ENCODE measurements around the gene TTI1. TPM values are rescaled to one million over a fixed set of nuclear protein-coding genes. Genes with fewer than 3 reads are reported as not detected.

Gene TTI1
- total and polyA plus RNA-seq, 2 donors (not counting 1 experiment from before 2014, with no cell fraction given) = 13.9 to 33.9 TPM

- no peak for DNase-seq
- CTCF ChIA-PET = no interaction called here
- POLR2A ChIA-PET = no interaction called here
- no peak for TF ChIP-seq CTCF (IDR thresholded peaks at IDR 0.05)
- TF ChIP-seq EZH2 (IDR thresholded peaks at IDR 0.05; ENCODE audit: borderline replicate concordance, insufficient read depth, low read depth, low read length, poor library complexity, severe bottlenecking) = no peak
- H3K4me2 ChIP-seq (replicated peaks; ENCODE audit: low read depth, low read length, poor library complexity, severe bottlenecking) = no peak overlapping the region
- no peak overlapping the region for H3K9ac ChIP-seq (ENCODE audit: low read length)
- no peak overlapping the region for H2AFZ ChIP-seq (ENCODE audit: insufficient read depth, low read depth, low read length, poor library complexity, severe bottlenecking)
- Mint-ChIP-seq H3K9me3 (ENCODE audit: insufficient read depth) (peaks cover 5% of the 10 kb centered on the region), H3K4me3 (no peak overlapping the region), H3K27me3 (peaks cover 15% of the 10 kb centered on the region), H3K27ac (no peak overlapping the region), H3K4me1 (no peaks in the 10 kb centered on the region)
- H3K36me3 ChIP-seq (replicated peaks in 1 of 2; ENCODE audit: control extremely low read depth in 1 of 2, control insufficient read depth in 1 of 2, extremely low read depth in 1 of 2, insufficient read depth in 2 of 2, low read length in 1 of 2) = no peaks in the 10 kb centered on the region
- no peak overlapping the region for H3K27ac ChIP-seq (ENCODE audit: low read length in 2 of 2)
- intact Hi-C loops (cut with micrococcal nuclease) = no loop called here
- ATAC-seq (ENCODE audit: low read depth) = no peak
- no peaks in the 10 kb centered on the region for H4K20me1 ChIP-seq (ENCODE audit: control insufficient read depth, insufficient read depth, low read length, poor library complexity, severe bottlenecking)
- no peak overlapping the region for H3K4me3 ChIP-seq (ENCODE audit: control extremely low read depth in 1 of 5, extremely low read depth in 1 of 5, insufficient read depth in 1 of 5, low read depth in 2 of 5, low read length in 4 of 5)
- no peaks in the 10 kb centered on the region for H3K4me1 ChIP-seq (ENCODE audit: control insufficient read depth in 2 of 2, insufficient read depth in 2 of 2, low read length in 2 of 2)
- peaks cover 0 to 12% (median 6%) of the 10 kb centered on the region in 3 donors for H3K9me3 ChIP-seq (ENCODE audit: control extremely low read depth in 1 of 3, control insufficient read depth in 2 of 3, insufficient read depth in 1 of 3, low read length in 2 of 3)
- no peaks in the 10 kb centered on the region for H3K79me2 ChIP-seq (ENCODE audit: control insufficient read depth, insufficient read depth, low read length)
- peaks cover 0 to 7% (median 0%) of the 10 kb centered on the region in 4 experiments for H3K27me3 ChIP-seq (replicated peaks in 1 of 4; ENCODE audit: control extremely low read depth in 1 of 4, control insufficient read depth in 3 of 4, insufficient read depth in 4 of 4, low read length in 3 of 4)
These were observed 62.4 kb downstream of the TTI1 start for GRCh38 chr20:37970856-37971245.

- ATAC-seq (ENCODE audit: low read depth) (no peak), DNase-seq (no peak)
- Mint-ChIP-seq H3K27me3 (peaks cover 15% of the 10 kb centered on the region), H3K9me3 (ENCODE audit: insufficient read depth) (peaks cover 5% of the 10 kb centered on the region), H3K4me1 (no peaks in the 10 kb centered on the region), H3K27ac (no peak overlapping the region), H3K4me3 (no peak overlapping the region)
- no peak for TF ChIP-seq EZH2 (IDR thresholded peaks at IDR 0.05; ENCODE audit: borderline replicate concordance, insufficient read depth, low read depth, low read length, poor library complexity, severe bottlenecking)
- no peak for TF ChIP-seq CTCF (IDR thresholded peaks at IDR 0.05)
- ChIA-PET CTCF (no interaction called here), POLR2A (no interaction called here)
- peaks cover 0 to 12% (median 6%) of the 10 kb centered on the region in 3 donors for H3K9me3 ChIP-seq (ENCODE audit: control extremely low read depth in 1 of 3, control insufficient read depth in 2 of 3, insufficient read depth in 1 of 3, low read length in 2 of 3)
- H3K4me2 ChIP-seq (replicated peaks; ENCODE audit: low read depth, low read length, poor library complexity, severe bottlenecking) = no peak overlapping the region
- H3K36me3 ChIP-seq (replicated peaks in 1 of 2; ENCODE audit: control extremely low read depth in 1 of 2, control insufficient read depth in 1 of 2, extremely low read depth in 1 of 2, insufficient read depth in 2 of 2, low read length in 1 of 2) = no peaks in the 10 kb centered on the region
- 73% methylated on average over 5 of the region's 7 CpGs for whole genome bisulfite sequencing (ENCODE audit: insufficient coverage)
- intact Hi-C loops (cut with micrococcal nuclease) = no loop called here
- no peaks in the 10 kb centered on the region for H3K4me1 ChIP-seq (ENCODE audit: control insufficient read depth in 2 of 2, insufficient read depth in 2 of 2, low read length in 2 of 2)
- no peak overlapping the region for H3K27ac ChIP-seq (ENCODE audit: low read length in 2 of 2)
- H3K79me2 ChIP-seq (ENCODE audit: control insufficient read depth, insufficient read depth, low read length) = no peaks in the 10 kb centered on the region
- H3K4me3 ChIP-seq (ENCODE audit: control extremely low read depth in 1 of 5, extremely low read depth in 1 of 5, insufficient read depth in 1 of 5, low read depth in 2 of 5, low read length in 4 of 5) = no peak overlapping the region
- no peaks in the 10 kb centered on the region for H4K20me1 ChIP-seq (ENCODE audit: control insufficient read depth, insufficient read depth, low read length, poor library complexity, severe bottlenecking)
- no peak overlapping the region for H2AFZ ChIP-seq (ENCODE audit: insufficient read depth, low read depth, low read length, poor library complexity, severe bottlenecking)
- H3K27me3 ChIP-seq (replicated peaks in 1 of 4; ENCODE audit: control extremely low read depth in 1 of 4, control insufficient read depth in 3 of 4, insufficient read depth in 4 of 4, low read length in 3 of 4) = peaks cover 0 to 7% (median 0%) of the 10 kb centered on the region in 4 experiments
- no peak overlapping the region for H3K9ac ChIP-seq (ENCODE audit: low read length)
These were observed 63.1 kb downstream of the TTI1 start for GRCh38 chr20:37969949-37970855.

Measured in B cell (primary cell).